ENCODE measurements around the gene RAB11B. TPM values are rescaled to one million over a fixed set of nuclear protein-coding genes. Genes with fewer than 3 reads are reported as not detected.
A peak's percentile ranks its signal among the peaks of the same experiment; 100 is the strongest.

The RAB11B gene
- total and polyA plus RNA-seq, 2 of the 13 experiments (the other 11 are each of a cell fraction or from before 2014, with no cell fraction given) = 6.0 to 28.4 TPM

GRCh38 chr19:8391198-8392016 lies 1.2 kb downstream of the RAB11B start (continued):
- TF ChIP-seq PBX2 (CRISPR knock-in tag; IDR thresholded peaks at IDR 0.05) (no peak), KDM5B (CRISPR knock-in tag; IDR thresholded peaks at IDR 0.05; ENCODE audit: borderline replicate concordance) (0 out of 2 replicates have a peak, but pooled peaks have one; percentile 19), HDAC6 (IDR thresholded peaks at IDR 0.05; ENCODE audit: low read depth, low read length) (no peak), CBFB (CRISPR knock-in tag; IDR thresholded peaks at IDR 0.05) (no peak), KDM2A (CRISPR knock-in tag; IDR thresholded peaks at IDR 0.05; ENCODE audit: borderline replicate concordance, low read depth) (no peak), HINFP (CRISPR knock-in tag; IDR thresholded peaks at IDR 0.05; ENCODE audit: low read depth) (0 out of 2 replicates have a peak, but pooled peaks have one; percentile 3), ZNF770 (CRISPR knock-in tag; IDR thresholded peaks at IDR 0.05) (0 out of 2 replicates have a peak, but pooled peaks have one; percentile 17), ZFY (CRISPR knock-in tag; IDR thresholded peaks at IDR 0.05) (peak; percentile 42; the same call in 1 of the 2 replicates), FLYWCH1 (CRISPR knock-in tag; IDR thresholded peaks at IDR 0.05) (no peak), ZNF383 (CRISPR knock-in tag; IDR thresholded peaks at IDR 0.05; ENCODE audit: borderline replicate concordance) (no peak), ZNF576 (CRISPR knock-in tag; IDR thresholded peaks at IDR 0.05) (0 out of 2 replicates have a peak, but pooled peaks have one; percentile 51), ZNF687 (CRISPR knock-in tag; IDR thresholded peaks at IDR 0.05) (peak; percentile 76), SAP130 (CRISPR knock-in tag; IDR thresholded peaks at IDR 0.05; ENCODE audit: low read depth) (0 out of 2 replicates have a peak, but pooled peaks have one; percentile 6), ZFX (CRISPR knock-in tag; IDR thresholded peaks at IDR 0.05; ENCODE audit: low read depth) (peak; percentile 62; the same call in 1 of the 2 replicates), ZNF562 (CRISPR knock-in tag; IDR thresholded peaks at IDR 0.05; ENCODE audit: borderline replicate concordance) (no peak), KLF9 (CRISPR knock-in tag; IDR thresholded peaks at IDR 0.05; ENCODE audit: low read depth) (no peak), CERS6 (CRISPR knock-in tag; IDR thresholded peaks at IDR 0.05) (no peak)
